ENCODE data around the gene ZNF728.
"Not testable (repeated sequence)": the region's sequence is repeated elsewhere in the genome, so short reads cannot be mapped to it uniquely, and the experiment has no call there.

- not testable (repeated sequence) for TF ChIP-seq CTCF, POLR2A (IDR thresholded peaks at IDR 0.05)
These were observed 75.4 kb downstream of the ZNF728 start for GRCh38 chr19:22927576-22927975.
